K562 (cell line): ENCODE measurements around the gene HYPK. TPM values are rescaled to one million over a fixed set of nuclear protein-coding genes. Genes with fewer than 3 reads are reported as not detected.
A peak's percentile ranks its signal among the peaks of the same experiment; 100 is the strongest.

Experiments used
- HLTF ChIP-seq: fragments of 450-650 bp; IDR thresholded peaks from 2 replicates; pipeline ENCODE4 v1.6.1; 2016
- IFI16 ChIP-seq: fragments of 250-450 bp; sonication (Bioruptor Pico); IDR thresholded peaks from 2 replicates; pipeline ENCODE4 v2.1.2; 2022; ENCODE audit warnings: mild to moderate bottlenecking, inconsistent platforms
- IRF2 ChIP-seq: sonication (generic); formaldehyde crosslinking; IDR thresholded peaks from 2 replicates; pipeline ENCODE4 v1.8.1; 2022; ENCODE audit warnings: mild to moderate bottlenecking, missing genetic modification reagents
- PBX2 ChIP-seq, 2 experiments: IDR thresholded peaks in 1 of 2; conservative IDR thresholded peaks in 1 of 2; 2 replicates each; pipeline ENCODE4 v1.6.1; 2016; ENCODE audit warnings: low read depth in 2 of 2, mild to moderate bottlenecking in 1 of 2, missing compliant biosample characterization in 1 of 2, missing genetic modification characterization in 1 of 2, moderate library complexity in 1 of 2
- PCBP1 ChIP-seq: fragments of 200-400 bp; formaldehyde crosslinking; IDR thresholded peaks from 2 replicates; pipeline ENCODE4 v1.6.1; 2018; ENCODE audit warnings: mild to moderate bottlenecking, low read depth, low read length; ENCODE audit not compliant: poor library complexity, severe bottlenecking
- TCF15 ChIP-seq: fragments of 250-450 bp; sonication (Bioruptor Pico); IDR thresholded peaks from 2 replicates; pipeline ENCODE4 v1.8.0; 2022; ENCODE audit warnings: moderate library complexity, mild to moderate bottlenecking, inconsistent platforms
- TFAP4 ChIP-seq: sonication (generic); formaldehyde crosslinking; IDR thresholded peaks from 2 replicates; pipeline ENCODE4 v1.8.0; 2022; ENCODE audit warnings: missing genetic modification reagents, mild to moderate bottlenecking, moderate library complexity, borderline replicate concordance
- ZBTB8A ChIP-seq: fragments of 450-650 bp; IDR thresholded peaks from 2 replicates; pipeline ENCODE4 v1.6.1; 2018; ENCODE audit warnings: mild to moderate bottlenecking, moderate library complexity; ENCODE audit not compliant: partially characterized antibody
- ZNF146 ChIP-seq: IDR thresholded peaks from one replicate; pipeline ENCODE4 v1.6.1; 2018; ENCODE audit warnings: missing compliant biosample characterization; ENCODE audit not compliant: unreplicated experiment
- polyA plus RNA-seq, 8 experiments: library from polyadenylated mRNA; depleted of rRNA in 4 of 8; stranded (reverse) in 5 of 8; unstranded in 3 of 8; fragments of >200 nt; fragmentation: Nextera tagmentation in 2 of 8; fragmentation: Illumina TruSeq in 1 of 8; extraction: Ambion mirVana in 2 of 8; extraction: Trizol in 1 of 8; gene quantifications; 2 replicates each; pipeline versions ENCODE4 v1.2.1 to v1.2.3, GENCODE V29; 2011 to 2014; ENCODE audit warnings: inconsistent platforms in 1 of 8, missing spikeins in 1 of 8
- total RNA-seq, 7 experiments: library from RNA; depleted of rRNA in 6 of 7; stranded (reverse); fragments of >200 nt in 6 of 7; fragmentation: Illumina TruSeq in 2 of 7; extraction: Trizol in 2 of 7; gene quantifications; 2 replicates each; pipeline versions ENCODE4 v1.2.1 to v1.2.3, GENCODE V29; 2011 to 2021; ENCODE audit warnings: low replicate concordance in 1 of 7
- TF ChIP-seq, protein P1 (sequence below): IDR thresholded peaks from 2 replicates; pipeline ENCODE4 v1.6.1; 2011; ENCODE audit warnings: borderline replicate concordance, low read depth, mild to moderate bottlenecking, moderate library complexity, low read length; ENCODE audit not compliant: insufficient read depth, poor library complexity, severe bottlenecking
- TF ChIP-seq, protein P2 (sequence below): fragments of 250-450 bp; sonication (Bioruptor Pico); IDR thresholded peaks from 2 replicates; pipeline ENCODE4 v1.4.0; 2020; ENCODE audit warnings: mild to moderate bottlenecking, moderate library complexity
- TF ChIP-seq, protein P3 (sequence below): fragments of 450-650 bp; formaldehyde crosslinking; IDR thresholded peaks from 2 replicates; pipeline ENCODE4 v1.4.0; 2020; ENCODE audit warnings: mild to moderate bottlenecking, moderate library complexity

The HYPK gene
- total and polyA plus RNA-seq, 9 of the 15 experiments (the other 6 are each of a cell fraction or from before 2014, with no cell fraction given) = 7.2 to 28.0 (median 21.1) TPM

GRCh38 chr15:43826508-43827341 lies 26.3 kb downstream of the HYPK start, which contains the start of gene WDR76 (continued):
- TF ChIP-seq IFI16 (CRISPR knock-in tag) = no peak
- TF ChIP-seq HLTF = no peak
- no peak for TF ChIP-seq ZBTB8A
- TF ChIP-seq, protein P1, sequence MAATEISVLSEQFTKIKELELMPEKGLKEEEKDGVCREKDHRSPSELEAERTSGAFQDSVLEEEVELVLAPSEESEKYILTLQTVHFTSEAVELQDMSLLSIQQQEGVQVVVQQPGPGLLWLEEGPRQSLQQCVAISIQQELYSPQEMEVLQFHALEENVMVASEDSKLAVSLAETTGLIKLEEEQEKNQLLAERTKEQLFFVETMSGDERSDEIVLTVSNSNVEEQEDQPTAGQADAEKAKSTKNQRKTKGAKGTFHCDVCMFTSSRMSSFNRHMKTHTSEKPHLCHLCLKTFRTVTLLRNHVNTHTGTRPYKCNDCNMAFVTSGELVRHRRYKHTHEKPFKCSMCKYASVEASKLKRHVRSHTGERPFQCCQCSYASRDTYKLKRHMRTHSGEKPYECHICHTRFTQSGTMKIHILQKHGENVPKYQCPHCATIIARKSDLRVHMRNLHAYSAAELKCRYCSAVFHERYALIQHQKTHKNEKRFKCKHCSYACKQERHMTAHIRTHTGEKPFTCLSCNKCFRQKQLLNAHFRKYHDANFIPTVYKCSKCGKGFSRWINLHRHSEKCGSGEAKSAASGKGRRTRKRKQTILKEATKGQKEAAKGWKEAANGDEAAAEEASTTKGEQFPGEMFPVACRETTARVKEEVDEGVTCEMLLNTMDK = no peak
- TF ChIP-seq, protein P2, sequence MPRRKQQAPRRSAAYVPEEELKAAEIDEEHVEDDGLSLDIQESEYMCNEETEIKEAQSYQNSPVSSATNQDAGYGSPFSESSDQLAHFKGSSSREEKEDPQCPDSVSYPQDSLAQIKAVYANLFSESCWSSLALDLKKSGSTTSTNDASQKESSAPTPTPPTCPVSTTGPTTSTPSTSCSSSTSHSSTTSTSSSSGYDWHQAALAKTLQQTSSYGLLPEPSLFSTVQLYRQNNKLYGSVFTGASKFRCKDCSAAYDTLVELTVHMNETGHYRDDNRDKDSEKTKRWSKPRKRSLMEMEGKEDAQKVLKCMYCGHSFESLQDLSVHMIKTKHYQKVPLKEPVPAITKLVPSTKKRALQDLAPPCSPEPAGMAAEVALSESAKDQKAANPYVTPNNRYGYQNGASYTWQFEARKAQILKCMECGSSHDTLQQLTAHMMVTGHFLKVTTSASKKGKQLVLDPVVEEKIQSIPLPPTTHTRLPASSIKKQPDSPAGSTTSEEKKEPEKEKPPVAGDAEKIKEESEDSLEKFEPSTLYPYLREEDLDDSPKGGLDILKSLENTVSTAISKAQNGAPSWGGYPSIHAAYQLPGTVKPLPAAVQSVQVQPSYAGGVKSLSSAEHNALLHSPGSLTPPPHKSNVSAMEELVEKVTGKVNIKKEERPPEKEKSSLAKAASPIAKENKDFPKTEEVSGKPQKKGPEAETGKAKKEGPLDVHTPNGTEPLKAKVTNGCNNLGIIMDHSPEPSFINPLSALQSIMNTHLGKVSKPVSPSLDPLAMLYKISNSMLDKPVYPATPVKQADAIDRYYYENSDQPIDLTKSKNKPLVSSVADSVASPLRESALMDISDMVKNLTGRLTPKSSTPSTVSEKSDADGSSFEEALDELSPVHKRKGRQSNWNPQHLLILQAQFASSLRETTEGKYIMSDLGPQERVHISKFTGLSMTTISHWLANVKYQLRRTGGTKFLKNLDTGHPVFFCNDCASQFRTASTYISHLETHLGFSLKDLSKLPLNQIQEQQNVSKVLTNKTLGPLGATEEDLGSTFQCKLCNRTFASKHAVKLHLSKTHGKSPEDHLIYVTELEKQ (CRISPR knock-in tag) = no peak
- TF ChIP-seq ZNF146 = no peak
- TF ChIP-seq PBX2 (CRISPR knock-in tag; IDR thresholded peaks at IDR 0.05; ENCODE audit: low read depth) = no peak
- no peak for TF ChIP-seq PBX2 (tag; conservative IDR thresholded peaks at IDR 0.05; ENCODE audit: low read depth)
- no peak for TF ChIP-seq IRF2 (CRISPR knock-in tag)
- TF ChIP-seq, protein P3, sequence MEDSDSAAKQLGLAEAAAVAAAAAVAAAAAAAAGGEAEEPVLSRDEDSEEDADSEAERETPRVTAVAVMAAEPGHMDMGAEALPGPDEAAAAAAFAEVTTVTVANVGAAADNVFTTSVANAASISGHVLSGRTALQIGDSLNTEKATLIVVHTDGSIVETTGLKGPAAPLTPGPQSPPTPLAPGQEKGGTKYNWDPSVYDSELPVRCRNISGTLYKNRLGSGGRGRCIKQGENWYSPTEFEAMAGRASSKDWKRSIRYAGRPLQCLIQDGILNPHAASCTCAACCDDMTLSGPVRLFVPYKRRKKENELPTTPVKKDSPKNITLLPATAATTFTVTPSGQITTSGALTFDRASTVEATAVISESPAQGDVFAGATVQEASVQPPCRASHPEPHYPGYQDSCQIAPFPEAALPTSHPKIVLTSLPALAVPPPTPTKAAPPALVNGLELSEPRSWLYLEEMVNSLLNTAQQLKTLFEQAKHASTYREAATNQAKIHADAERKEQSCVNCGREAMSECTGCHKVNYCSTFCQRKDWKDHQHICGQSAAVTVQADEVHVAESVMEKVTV (CRISPR knock-in tag) = no peak
- TF ChIP-seq TCF15 (CRISPR knock-in tag) = no peak
- peak; percentile 90 for TF ChIP-seq TFAP4 (CRISPR knock-in tag)
- no peak for TF ChIP-seq PCBP1
